ENCODE results near the gene MRPL36.

MRPL36 gene

DNA sequence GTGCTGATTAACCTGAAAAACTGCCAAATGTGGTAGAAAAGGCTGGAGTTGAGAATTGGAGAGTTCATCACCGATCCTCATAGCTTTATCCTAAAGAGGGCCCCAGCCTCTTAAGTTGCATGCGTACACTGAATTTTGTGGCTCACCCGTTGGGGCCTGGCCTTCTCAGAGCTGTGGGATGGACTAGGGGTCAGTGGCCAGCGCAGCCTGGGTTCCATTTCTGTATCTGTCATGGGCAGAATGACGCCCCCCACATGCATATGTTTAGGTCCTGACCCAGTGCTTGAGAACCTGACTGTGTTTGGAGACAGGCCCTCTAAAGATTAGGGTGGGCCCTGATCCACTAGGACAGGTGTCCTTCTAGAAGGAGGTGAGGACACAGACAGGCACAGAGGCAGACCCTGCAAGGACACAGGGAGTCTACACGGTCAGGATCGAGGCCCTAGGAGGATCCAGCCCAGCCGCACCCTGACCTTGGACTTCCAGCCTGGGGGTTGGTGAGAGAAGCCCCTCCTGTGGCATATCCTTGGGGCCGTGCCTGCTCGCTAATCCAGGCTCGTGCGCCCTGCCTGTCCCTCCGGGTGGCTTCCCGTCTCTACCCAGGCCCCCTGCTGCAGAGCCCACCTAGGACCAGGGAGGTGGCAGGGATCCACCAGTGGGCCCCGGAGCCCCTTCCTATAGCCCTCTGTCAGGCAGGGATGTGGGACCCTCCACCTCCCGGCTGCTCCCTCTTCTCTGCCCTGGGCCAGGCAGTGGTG, 33.8 kb upstream of the MRPL36 start:
- Histone ChIP-seq H3K27me3 (peaks cover 47% of the 10 kb centered on the region), H3K4me3 (ENCODE audit: low read depth, low read length) (no peak overlapping the region)
- TF ChIP-seq CTCF (IDR thresholded peaks at IDR 0.05; ENCODE audit: low read depth, low read length), result no peak

GRCh38 chr5:1832511-1833250, 33.0 kb upstream of the MRPL36 start:
- Histone ChIP-seq H3K27me3 (peaks cover 43% of the 10 kb centered on the region), H3K4me1 (no peaks in the 10 kb centered on the region), H3K36me3 (no peaks in the 10 kb centered on the region), H3K9me3 (no peaks in the 10 kb centered on the region), H3K4me3 (ENCODE audit: low read depth, low read length) (no peak overlapping the region)
- no peak for DNase-seq
- no peak for TF ChIP-seq CTCF (IDR thresholded peaks at IDR 0.05; ENCODE audit: low read depth, low read length)

More for the DNA sequence above, 33.8 kb upstream of the MRPL36 start:
- Histone ChIP-seq H3K36me3 (no peaks in the 10 kb centered on the region), H3K4me1 (no peaks in the 10 kb centered on the region), H3K9me3 (no peaks in the 10 kb centered on the region)
- DNase-seq, result no peak

- Histone ChIP-seq H3K27me3 (peaks cover 36% of the 10 kb centered on the region), H3K4me3 (ENCODE audit: low read depth, low read length) (no peak overlapping the region), H3K4me1 (no peaks in the 10 kb centered on the region; the same call in 1 of the 2 replicates), H3K9me3 (no peaks in the 10 kb centered on the region), H3K36me3 (no peaks in the 10 kb centered on the region)
- DNase-seq, result no peak
- no peak for TF ChIP-seq CTCF (IDR thresholded peaks at IDR 0.05; ENCODE audit: low read depth, low read length)
Measured at GRCh38 chr5:1831677-1832313, 32.2 kb upstream of the MRPL36 start.

GRCh38 chr5:1831257-1831656, 31.6 kb upstream of the MRPL36 start:
- DNase-seq, result no peak
- no peak for TF ChIP-seq CTCF (IDR thresholded peaks at IDR 0.05; ENCODE audit: low read depth, low read length)
- H3K4me3 ChIP-seq (ENCODE audit: low read depth, low read length), result no peak overlapping the region
- peaks cover 31% of the 10 kb centered on the region for H3K27me3 ChIP-seq
- H3K9me3 ChIP-seq, result no peaks in the 10 kb centered on the region
- no peaks in the 10 kb centered on the region for H3K36me3 ChIP-seq
- H3K4me1 ChIP-seq, result peaks cover 5% of the 10 kb centered on the region

- TF ChIP-seq CTCF (IDR thresholded peaks at IDR 0.05; ENCODE audit: low read depth, low read length), result no peak
- peaks cover 6% of the 10 kb centered on the region for H3K4me1 ChIP-seq
- DNase-seq, result no peak
- peaks cover 1% of the 10 kb centered on the region for H3K36me3 ChIP-seq
- no peak overlapping the region for H3K4me3 ChIP-seq (ENCODE audit: low read depth, low read length)
- no peaks in the 10 kb centered on the region for H3K9me3 ChIP-seq
- H3K27me3 ChIP-seq, result peaks cover 25% of the 10 kb centered on the region
Measured at GRCh38 chr5:1830571-1831228, 31.1 kb upstream of the MRPL36 start.
